NCI-H345 treated with DMSO at 0.1 percent for 48 hours (cell line): ENCODE results near the gene NSD1.

Experiments used
- DNase-seq: peaks from one replicate; lab custom pipeline; 2025; ENCODE audit not compliant: unreplicated experiment; lab: John Stamatoyannopoulos, UW

The NSD1 gene

DNA sequence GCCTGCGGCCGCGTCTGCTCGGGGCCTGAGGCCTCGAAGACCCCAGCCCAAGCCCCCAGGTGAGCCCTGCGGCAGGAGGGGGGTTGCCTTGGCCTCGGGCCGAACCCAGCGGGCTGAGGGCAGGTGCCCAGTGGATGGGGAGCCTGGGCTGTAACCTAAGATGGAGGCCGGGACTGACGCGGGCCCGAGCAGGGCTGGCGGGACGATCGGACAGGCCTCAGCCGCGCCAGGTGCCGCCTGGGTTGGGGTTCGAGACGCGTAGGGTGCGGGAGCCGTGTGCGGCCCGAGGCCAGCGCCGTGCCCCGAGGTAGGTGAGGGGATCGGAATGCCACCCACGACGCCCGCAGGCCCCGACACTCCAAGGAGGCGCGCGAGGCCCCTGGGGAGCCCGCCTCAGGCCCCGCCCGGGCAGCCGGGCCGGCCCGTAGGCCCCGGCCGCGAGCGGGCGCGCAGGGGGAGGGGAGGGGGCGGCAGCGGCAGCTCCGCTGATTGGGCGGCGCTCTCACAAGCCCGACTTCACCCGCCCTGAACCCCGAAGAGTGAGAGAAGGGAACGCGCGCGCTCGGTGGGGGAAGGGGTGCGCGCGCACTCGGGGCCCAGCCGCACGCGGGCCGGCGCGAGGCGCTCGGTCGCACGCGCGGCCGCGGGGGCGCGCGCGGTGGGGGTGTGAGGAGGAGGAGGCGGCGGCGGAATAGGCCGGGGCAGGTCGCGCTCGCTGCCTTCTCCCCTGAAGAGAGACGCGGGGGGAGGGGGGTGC is at the start of gene NSD1:
TSS of gene NSD1 (plus strand) at position 678 of the 757 bp plus-strand sequence. CDS start 1,331 bp downstream, outside the sequence.
- DNase-seq = no peak

DNA sequence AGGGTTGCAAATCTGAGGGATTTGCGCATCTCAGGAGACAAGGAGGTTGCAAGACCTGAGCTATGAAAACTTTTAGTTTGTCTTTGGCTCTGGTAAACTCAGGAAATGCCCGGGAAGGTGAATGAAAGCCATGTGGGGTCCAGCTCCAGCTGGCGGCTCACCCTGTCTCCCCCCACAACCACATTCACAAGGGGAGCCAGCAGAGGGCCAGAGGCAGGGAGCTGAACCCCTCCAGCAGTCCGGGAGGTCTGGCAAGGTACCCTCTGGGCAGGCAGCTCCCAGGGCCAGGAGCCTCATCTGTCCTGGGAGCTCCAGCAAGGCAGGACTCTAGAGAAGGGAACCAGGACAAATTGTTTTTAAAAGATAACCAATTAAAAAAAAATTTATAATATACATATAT is 49.4 kb upstream of the NSD1 start:
- DNase-seq = no peak

DNA sequence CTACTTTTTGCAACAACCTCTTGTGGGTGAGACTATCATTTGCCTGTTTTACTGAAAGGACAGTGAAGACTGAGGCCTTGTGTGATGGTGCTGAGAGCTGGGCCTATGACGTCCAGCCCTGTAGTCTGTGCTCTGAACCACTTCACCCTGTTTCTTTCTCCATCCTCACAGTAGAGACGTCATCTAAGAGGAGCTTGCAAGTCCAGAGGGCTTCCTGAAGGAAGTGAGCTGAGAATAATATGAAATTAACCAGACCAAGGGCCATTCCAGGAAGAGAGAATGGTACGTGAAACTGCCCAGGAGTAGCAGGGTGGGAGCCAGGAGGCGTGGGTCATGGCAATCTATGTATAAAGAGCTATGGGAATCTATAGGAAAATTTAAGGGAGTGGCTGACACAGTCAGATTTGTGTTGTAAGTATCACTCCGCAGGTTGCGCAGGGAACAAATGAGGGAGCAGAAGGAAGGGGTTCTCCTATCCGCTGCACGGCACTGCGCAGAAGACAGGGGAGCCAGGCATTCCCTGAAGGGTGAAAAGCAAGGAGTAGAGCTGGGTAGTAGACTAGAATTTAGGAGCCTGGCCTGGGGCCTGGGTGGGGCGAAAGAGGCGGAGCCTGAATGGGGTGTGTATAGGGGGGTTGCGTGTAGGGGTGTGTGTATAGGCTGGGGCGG is 47.5 kb upstream of the NSD1 start:
- no peak for DNase-seq

DNA sequence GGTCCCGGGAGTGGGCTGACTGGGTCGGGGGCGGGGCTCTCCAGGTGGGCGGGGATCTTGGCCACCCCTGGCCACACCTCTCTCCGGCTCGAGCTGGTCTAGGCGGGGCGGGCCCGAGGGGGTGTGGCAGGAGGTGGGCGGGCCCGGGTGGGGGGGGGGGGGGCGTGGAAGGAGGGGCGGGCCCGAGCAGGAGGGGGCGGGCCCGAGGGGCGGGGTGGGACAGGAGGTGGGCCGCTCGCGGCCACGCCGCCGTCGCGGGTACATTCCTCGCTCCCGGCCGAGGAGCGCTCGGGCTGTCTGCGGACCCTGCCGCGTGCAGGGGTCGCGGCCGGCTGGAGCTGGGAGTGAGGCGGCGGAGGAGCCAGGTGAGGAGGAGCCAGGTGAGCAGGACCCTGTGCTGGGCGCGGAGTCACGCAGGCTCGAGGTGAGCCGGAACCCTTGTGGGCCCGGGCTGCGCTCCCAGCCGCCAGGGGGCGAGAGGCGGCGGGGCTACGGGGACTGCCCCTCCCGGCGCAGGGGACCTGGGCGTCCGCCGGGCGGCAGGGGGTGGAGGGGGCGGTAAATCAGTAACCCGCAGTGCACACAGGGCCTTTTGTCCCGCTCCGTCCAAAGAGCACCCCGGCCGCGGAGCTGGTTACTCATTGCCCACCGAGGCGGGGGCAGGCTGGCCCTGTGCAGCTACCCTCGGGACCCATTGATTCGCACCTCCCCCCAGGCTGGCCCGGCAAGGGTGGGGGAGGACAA is 46.7 kb upstream of the NSD1 start, which contains the start of gene FGFR4:
TSS of gene FGFR4 (plus strand) at position 262 of the 744 bp plus-strand sequence. CDS start 2,688 bp downstream, outside the sequence.
- peak; percentile 45 for DNase-seq

DNA sequence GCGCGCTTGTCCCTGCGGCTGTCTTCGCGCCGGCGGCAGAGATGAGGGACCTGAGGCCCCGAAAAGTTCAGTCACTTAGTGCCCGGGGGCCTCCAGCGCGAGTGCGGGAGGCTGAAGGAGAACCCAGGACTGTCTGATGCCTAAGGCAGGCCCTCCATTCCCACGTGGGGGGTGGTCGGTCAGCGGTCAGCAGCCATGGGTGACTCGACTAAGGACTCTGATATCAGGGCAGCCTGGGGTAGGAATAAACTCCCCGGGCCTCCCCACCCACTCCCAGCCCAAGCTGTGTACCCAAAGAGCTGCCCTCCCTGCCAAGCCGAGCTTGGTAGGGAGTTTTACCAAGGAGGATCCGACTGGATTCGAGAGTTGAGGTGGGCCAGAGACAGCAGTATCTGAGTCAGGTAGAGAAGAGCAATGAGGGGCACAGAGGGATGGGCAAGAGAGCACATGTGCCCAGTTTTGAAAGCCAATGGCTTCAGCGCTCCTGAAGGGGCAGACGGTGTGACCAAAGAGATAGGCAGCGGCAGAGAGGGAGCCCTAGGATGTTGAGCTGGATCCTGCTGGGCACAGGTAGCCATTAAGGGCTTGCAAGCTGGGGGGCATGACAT is 46.1 kb upstream of the NSD1 start:
- no peak for DNase-seq

DNA sequence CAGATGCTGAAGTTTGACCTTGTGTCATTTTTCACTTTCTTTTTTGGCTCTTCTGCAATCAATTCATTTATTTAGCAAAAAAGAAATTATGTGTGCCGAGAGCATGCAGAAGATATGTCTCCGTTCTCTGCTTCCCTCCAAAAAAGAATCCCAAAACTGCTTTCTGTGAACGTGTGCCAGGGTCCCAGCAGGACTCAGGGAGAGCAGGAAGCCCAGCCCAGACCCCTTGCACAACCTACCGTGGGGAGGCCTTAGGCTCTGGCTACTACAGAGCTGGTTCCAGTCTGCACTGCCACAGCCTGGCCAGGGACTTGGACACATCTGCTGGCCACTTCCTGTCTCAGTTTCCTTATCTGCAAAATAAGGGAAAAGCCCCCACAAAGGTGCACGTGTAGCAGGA is 44.4 kb upstream of the NSD1 start:
- DNase-seq = no peak

- DNase-seq = no peak
These were observed 43.5 kb upstream of the NSD1 start for GRCh38 chr5:177089825-177090641.

GRCh38 chr5:177090813-177091212 is 42.8 kb upstream of the NSD1 start:
- DNase-seq = no peak

- DNase-seq = no peak
These were observed 42.3 kb upstream of the NSD1 start for GRCh38 chr5:177091232-177091631.

DNA sequence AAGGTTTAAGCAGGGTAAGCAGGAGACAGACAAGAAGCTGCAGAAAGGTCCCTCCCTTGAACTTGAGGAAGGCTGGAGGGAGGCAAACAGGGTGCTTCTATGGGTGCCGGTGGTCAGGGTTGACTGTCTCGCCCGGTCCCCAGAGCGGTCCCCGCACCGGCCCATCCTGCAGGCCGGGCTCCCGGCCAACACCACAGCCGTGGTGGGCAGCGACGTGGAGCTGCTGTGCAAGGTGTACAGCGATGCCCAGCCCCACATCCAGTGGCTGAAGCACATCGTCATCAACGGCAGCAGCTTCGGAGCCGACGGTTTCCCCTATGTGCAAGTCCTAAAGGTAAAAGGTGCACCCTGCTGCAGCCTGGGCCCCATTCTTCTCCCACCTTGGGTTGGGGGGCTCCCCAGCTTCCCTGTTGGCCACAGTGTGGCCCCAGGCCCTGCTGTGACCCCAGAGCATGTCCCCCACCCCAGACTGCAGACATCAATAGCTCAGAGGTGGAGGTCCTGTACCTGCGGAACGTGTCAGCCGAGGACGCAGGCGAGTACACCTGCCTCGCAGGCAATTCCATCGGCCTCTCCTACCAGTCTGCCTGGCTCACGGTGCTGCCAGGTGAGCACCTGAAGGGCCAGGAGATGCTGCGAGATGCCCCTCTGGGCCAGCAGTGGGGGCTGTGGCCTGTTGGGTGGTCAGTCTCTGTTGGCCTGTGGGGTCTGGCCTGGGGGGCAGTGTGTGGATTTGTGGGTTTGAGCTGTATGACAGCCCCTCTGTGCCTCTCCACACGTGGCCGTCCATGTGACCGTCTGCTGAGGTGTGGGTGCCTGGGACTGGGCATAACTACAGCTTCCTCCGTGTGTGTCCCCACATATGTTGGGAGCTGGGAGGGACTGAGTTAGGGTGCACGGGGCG is 41.1 kb upstream of the NSD1 start:
- no peak for DNase-seq

- DNase-seq = no peak
These were observed 40.4 kb upstream of the NSD1 start for GRCh38 chr5:177093082-177093712.

DNA sequence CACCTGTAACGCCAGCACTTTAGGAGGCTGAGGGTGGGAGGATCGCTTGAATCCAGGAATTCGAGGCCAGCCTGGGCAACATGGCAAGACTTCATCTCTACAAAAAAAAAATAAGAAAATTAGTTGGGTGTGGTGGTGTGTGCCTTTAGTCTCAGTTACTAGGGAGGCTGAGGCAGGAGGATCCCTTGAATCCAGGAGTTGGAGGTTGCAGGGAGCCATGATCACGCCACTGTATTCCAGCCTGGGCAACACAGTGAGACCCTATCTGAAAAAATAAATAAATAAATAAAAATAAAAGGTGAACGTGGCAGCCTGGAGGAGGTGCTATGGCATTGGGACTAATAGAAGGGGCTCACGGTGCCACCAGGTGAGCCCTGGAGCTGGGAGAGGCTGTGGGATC is 39.8 kb upstream of the NSD1 start:
- DNase-seq = no peak

GRCh38 chr5:177094224-177095087 is 39.1 kb upstream of the NSD1 start:
- no peak for DNase-seq

GRCh38 chr5:177095088-177095669 is 38.4 kb upstream of the NSD1 start:
- no peak for DNase-seq

- no peak for DNase-seq
These were observed 37.2 kb upstream of the NSD1 start for GRCh38 chr5:177096162-177097015.

DNA sequence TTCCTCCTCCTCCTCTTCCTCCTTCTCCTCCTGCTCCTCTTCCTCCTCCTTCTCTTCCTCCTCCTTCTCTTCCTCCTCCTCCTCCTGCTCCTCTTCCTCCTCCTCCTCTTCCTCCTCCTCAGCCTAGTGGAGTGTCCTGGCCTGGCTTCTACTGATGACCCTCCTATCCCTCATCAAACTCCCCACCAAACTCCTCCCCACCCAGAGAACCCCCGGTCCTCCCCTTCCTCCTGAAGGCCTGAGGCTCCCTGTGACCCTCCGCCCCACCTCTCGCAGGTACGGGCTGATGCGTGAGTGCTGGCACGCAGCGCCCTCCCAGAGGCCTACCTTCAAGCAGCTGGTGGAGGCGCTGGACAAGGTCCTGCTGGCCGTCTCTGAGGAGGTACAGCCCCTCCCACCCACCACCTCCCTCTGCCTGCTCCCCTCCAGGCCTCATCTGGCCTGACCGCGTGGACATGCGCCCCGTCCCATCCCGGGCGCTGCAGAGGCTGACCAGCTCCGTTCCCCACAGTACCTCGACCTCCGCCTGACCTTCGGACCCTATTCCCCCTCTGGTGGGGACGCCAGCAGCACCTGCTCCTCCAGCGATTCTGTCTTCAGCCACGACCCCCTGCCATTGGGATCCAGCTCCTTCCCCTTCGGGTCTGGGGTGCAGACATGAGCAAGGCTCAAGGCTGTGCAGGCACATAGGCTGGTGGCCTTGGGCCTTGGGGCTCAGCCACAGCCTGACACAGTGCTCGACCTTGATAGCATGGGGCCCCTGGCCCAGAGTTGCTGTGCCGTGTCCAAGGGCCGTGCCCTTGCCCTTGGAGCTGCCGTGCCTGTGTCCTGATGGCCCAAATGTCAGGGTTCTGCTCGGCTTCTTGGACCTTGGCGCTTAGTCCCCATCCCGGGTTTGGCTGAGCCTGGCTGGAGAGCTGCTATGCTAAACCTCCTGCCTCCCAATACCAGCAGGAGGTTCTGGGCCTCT is 36.3 kb upstream of the NSD1 start:
- no peak for DNase-seq
